SU-DHL-6 (cell line): Measurements from ENCODE around the gene LAMA3.

Experiments used
- H2AFZ ChIP-seq: fragments of 200-600 bp; sonication (generic); 2 replicates; pipeline ENCODE4 v1.6.1; 2014; ENCODE audit warnings: low read depth, mild to moderate bottlenecking, moderate library complexity, mixed read lengths, antibody characterized with exemption, low read length; ENCODE audit not compliant: severe bottlenecking
- H3F3A ChIP-seq: fragments of 200-600 bp; shearing (Covaris generic); 2 replicates; pipeline ENCODE4 v1.6.0; 2016; ENCODE audit warnings: antibody characterized with exemption, mild to moderate bottlenecking; ENCODE audit not compliant: insufficient read depth
- H3K27ac ChIP-seq: fragments of 200-600 bp; sonication (generic); 2 replicates; pipeline ENCODE4 v1.5.1; 2016; ENCODE audit warnings: low read depth, mild to moderate bottlenecking, low read length, moderate library complexity, mixed read lengths
- H3K27me3 ChIP-seq: fragments of 200-600 bp; sonication (generic), shearing (Covaris generic); 2 replicates; pipeline ENCODE4 v1.6.0; 2014; ENCODE audit warnings: mild to moderate bottlenecking, low read length
- H3K36me3 ChIP-seq: fragments of 200-600 bp; sonication (generic); 2 replicates; pipeline ENCODE4 v1.6.1; 2014; ENCODE audit warnings: mild to moderate bottlenecking, low read length, mixed read lengths
- H3K4me2 ChIP-seq: fragments of 300-600, 200-600 bp; shearing (Covaris generic), sonication (generic); 2 replicates; pipeline ENCODE4 v1.6.0; 2014; ENCODE audit warnings: low read length, low read depth, mild to moderate bottlenecking; ENCODE audit not compliant: poor library complexity, severe bottlenecking
- H3K4me3 ChIP-seq: fragments of 200-600 bp; sonication (generic); 2 replicates; pipeline ENCODE4 v1.5.1; 2014; ENCODE audit warnings: antibody characterized with exemption, low read length, mild to moderate bottlenecking, mixed read lengths; ENCODE audit not compliant: insufficient read depth, poor library complexity, severe bottlenecking
- H3K79me2 ChIP-seq: fragments of 200-600 bp; sonication (generic); 2 replicates; pipeline ENCODE4 v1.6.1; 2014; ENCODE audit warnings: mild to moderate bottlenecking, low read length, moderate library complexity; ENCODE audit not compliant: insufficient read depth
- H3K9ac ChIP-seq: fragments of 200-600 bp; sonication (generic); 2 replicates; pipeline ENCODE4 v1.7.0; 2014; ENCODE audit warnings: mild to moderate bottlenecking, low read length
- H3K9me2 ChIP-seq: fragments of 200-600 bp; sonication (generic); replicated peaks from 2 replicates; pipeline ENCODE4 v1.6.1; 2014; ENCODE audit warnings: low read length; ENCODE audit not compliant: insufficient read depth
- H3K9me3 ChIP-seq: fragments of 200-600 bp; sonication (generic); 2 replicates; pipeline ENCODE4 v1.6.1; 2014; ENCODE audit warnings: low read length, mixed read lengths; ENCODE audit not compliant: insufficient read depth
- H4K20me1 ChIP-seq: fragments of 200-600 bp; sonication (generic); 2 replicates; pipeline ENCODE4 v1.6.1; 2014; ENCODE audit warnings: low read depth, mild to moderate bottlenecking, antibody characterized with exemption, low read length, moderate library complexity, mixed read lengths
- EZH2phosphoT487 ChIP-seq: fragments of 200-600 bp; sonication (generic), shearing (Covaris generic); conservative IDR thresholded peaks from 2 replicates; pipeline ENCODE4 v1.6.1; 2018; ENCODE audit warnings: mild to moderate bottlenecking, antibody characterized with exemption, low read length, moderate library complexity, mixed read lengths
- TF ChIP-seq, protein P1 (sequence below): fragments of 200-600 bp; sonication (generic); IDR thresholded peaks from one replicate; pipeline ENCODE4 v1.5.1; 2017; ENCODE audit warnings: antibody characterized with exemption, mild to moderate bottlenecking, low read length, moderate library complexity; ENCODE audit not compliant: insufficient read depth, poor library complexity, severe bottlenecking

The LAMA3 gene

DNA sequence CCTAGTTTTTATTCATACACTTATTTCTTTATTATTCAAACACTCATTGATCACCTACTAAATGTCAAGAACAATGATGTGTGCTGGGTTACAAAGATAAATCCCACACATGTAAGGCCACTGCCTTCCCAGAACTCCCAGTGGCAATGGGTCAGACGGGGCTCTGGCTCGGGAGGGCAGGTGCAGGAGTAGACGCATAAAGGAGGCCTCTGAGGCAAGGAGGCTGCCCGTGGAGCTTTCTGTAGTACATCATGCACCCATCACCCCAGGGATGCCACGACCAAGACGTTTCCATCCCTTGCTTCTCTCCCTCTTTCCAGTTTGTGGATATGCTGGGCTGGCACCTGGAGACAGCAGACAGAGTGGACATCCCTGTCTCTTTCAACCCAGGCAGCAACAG, 172.1 kb downstream of the LAMA3 start:
- no peaks in the 10 kb centered on the region for H3K36me3 ChIP-seq
- no peaks in the 10 kb centered on the region for H3K9me2 ChIP-seq
- H3K79me2 ChIP-seq: no peaks in the 10 kb centered on the region
- H3K27ac ChIP-seq: no peak overlapping the region
- no peak overlapping the region for H3K4me3 ChIP-seq
- H3K9ac ChIP-seq: no peak overlapping the region
- TF ChIP-seq, protein P1, sequence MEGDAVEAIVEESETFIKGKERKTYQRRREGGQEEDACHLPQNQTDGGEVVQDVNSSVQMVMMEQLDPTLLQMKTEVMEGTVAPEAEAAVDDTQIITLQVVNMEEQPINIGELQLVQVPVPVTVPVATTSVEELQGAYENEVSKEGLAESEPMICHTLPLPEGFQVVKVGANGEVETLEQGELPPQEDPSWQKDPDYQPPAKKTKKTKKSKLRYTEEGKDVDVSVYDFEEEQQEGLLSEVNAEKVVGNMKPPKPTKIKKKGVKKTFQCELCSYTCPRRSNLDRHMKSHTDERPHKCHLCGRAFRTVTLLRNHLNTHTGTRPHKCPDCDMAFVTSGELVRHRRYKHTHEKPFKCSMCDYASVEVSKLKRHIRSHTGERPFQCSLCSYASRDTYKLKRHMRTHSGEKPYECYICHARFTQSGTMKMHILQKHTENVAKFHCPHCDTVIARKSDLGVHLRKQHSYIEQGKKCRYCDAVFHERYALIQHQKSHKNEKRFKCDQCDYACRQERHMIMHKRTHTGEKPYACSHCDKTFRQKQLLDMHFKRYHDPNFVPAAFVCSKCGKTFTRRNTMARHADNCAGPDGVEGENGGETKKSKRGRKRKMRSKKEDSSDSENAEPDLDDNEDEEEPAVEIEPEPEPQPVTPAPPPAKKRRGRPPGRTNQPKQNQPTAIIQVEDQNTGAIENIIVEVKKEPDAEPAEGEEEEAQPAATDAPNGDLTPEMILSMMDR: no peak
- no peak for TF ChIP-seq EZH2phosphoT487
- no peak overlapping the region for H2AFZ ChIP-seq
- H3K9me3 ChIP-seq: no peaks in the 10 kb centered on the region
- no peaks in the 10 kb centered on the region for H3F3A ChIP-seq
- H4K20me1 ChIP-seq: no peaks in the 10 kb centered on the region
- H3K4me2 ChIP-seq: no peak overlapping the region
- no peaks in the 10 kb centered on the region for H3K27me3 ChIP-seq

DNA sequence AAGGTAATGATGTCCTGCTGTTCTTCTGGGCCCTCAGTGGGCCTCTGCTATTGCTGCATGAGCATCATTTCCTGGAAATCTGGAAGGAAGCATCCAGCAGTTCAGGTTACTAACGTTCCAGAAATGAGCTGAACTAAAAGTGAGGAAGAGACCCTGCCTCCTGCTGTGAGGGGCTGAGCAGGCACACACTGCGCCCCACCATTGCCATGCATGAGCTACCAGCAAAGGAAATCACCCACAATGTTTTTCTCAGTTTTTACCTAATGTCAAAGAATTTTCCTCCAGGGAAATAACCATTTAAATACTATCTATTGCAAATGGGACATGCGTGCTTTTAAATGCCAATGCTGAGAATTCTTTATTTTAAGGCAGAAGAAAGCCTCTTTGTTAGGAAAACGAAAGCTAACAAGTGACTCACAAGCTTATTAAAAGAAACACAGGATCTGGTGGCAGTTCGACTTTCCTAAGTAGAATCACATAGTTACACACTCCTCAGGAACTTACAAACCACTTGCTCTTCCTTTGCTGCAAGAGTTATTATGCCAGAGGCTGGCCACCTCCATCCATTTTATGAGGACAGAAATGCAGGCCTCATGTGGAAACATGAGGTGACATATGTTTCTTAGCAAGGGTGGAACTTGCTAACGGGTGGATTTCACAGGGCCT, 172.7 kb downstream of the LAMA3 start:
- Histone ChIP-seq H3K9ac (no peak overlapping the region), H3F3A (no peaks in the 10 kb centered on the region), H3K79me2 (no peaks in the 10 kb centered on the region), H3K9me3 (no peaks in the 10 kb centered on the region), H3K27me3 (no peaks in the 10 kb centered on the region), H2AFZ (no peak overlapping the region), H4K20me1 (no peaks in the 10 kb centered on the region), H3K36me3 (no peaks in the 10 kb centered on the region), H3K9me2 (no peaks in the 10 kb centered on the region), H3K4me2 (no peak overlapping the region), H3K4me3 (no peak overlapping the region), H3K27ac (no peak overlapping the region)
- no peak for TF ChIP-seq EZH2phosphoT487
- TF ChIP-seq, protein P1: no peak

DNA sequence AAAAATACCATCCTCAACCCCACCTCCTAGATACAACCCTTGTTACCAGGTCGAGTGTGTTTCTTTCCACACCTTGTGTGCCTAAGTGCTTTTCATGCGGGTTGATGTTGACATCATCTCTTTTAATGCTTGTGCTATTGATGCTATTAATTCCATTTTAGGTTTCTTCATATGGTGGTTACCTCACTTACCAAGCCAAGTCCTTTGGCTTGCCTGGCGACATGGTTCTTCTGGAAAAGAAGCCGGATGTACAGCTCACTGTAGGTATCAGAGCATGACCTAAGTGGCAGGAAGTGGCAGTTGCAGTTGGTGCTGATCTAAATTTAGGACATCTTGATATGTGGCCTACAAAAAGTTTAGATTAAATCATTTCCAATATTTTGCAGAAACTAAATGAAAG, 175.4 kb downstream of the LAMA3 start:
- Histone ChIP-seq H3K4me2 (peak overlapping the region; percentile 28), H3K4me3 (no peak overlapping the region), H3K79me2 (no peaks in the 10 kb centered on the region), H3K36me3 (no peaks in the 10 kb centered on the region), H2AFZ (peak overlapping the region; percentile 4), H3K9ac (no peak overlapping the region), H4K20me1 (no peaks in the 10 kb centered on the region), H3K27me3 (no peaks in the 10 kb centered on the region), H3F3A (no peaks in the 10 kb centered on the region), H3K27ac (no peak overlapping the region; the same call in 1 of the 2 replicates), H3K9me2 (no peaks in the 10 kb centered on the region), H3K9me3 (no peaks in the 10 kb centered on the region)
- no peak for TF ChIP-seq EZH2phosphoT487
- TF ChIP-seq, protein P1: no peak
